ENCODE results near the gene HSPA12B. TPM values are rescaled to one million over a fixed set of nuclear protein-coding genes. Genes with fewer than 3 reads are reported as not detected.

The HSPA12B gene
- total and polyA plus RNA-seq, 2 of the 13 experiments (the other 11 are each of a cell fraction or from before 2014, with no cell fraction given): 0.01 TPM; not detected in 1

- 0 out of 2 replicates have a peak, but pooled peaks have one; percentile 27 for TF ChIP-seq HOXA3 (CRISPR knock-in tag; IDR thresholded peaks at IDR 0.05)
- TF ChIP-seq ATM (IDR thresholded peaks at IDR 0.05; ENCODE audit: borderline replicate concordance): no peak
- peak; percentile 84; the same call in 1 of the 2 replicates for TF ChIP-seq DNMT1 (CRISPR knock-in tag; IDR thresholded peaks at IDR 0.05)
- TF ChIP-seq HNF4G (IDR thresholded peaks at IDR 0.05; ENCODE audit: borderline replicate concordance, low read depth, low read length): no peak
- no peak for TF ChIP-seq HNF4G (CRISPR knock-in tag; IDR thresholded peaks at IDR 0.05; ENCODE audit: borderline replicate concordance, low read depth)
- peak; percentile 82 for TF ChIP-seq AGO2 (optimal IDR thresholded peaks at IDR 0.05; ENCODE audit: low read depth, low read length)
- no peak for TF ChIP-seq ZNF335 (CRISPR knock-in tag; IDR thresholded peaks at IDR 0.05)
- TF ChIP-seq MAX (IDR thresholded peaks at IDR 0.05): no peak
- no peak for TF ChIP-seq ARNT (IDR thresholded peaks at IDR 0.05)
- no peak for TF ChIP-seq SNAPC2 (CRISPR knock-in tag; IDR thresholded peaks at IDR 0.05)
- 0 out of 2 replicates have a peak, but pooled peaks have one; percentile 8 for TF ChIP-seq POLR2G (IDR thresholded peaks at IDR 0.05; ENCODE audit: low read depth, low read length)
These were observed 19.3 kb downstream of the HSPA12B start (continued) for GRCh38 chr20:3751675-3752385.

- Histone ChIP-seq H3K4me1 (ENCODE audit: insufficient read depth, low read length) (peaks cover 26% of the 10 kb centered on the region), H3K4me2 (ENCODE audit: low read depth, low read length) (no peak overlapping the region), H4K20me1 (ENCODE audit: insufficient read depth, low read length) (no peaks in the 10 kb centered on the region), H3K9ac (ENCODE audit: insufficient read depth, low read depth, low read length) (no peak overlapping the region), H3K36me3 (replicated peaks in 1 of 2; ENCODE audit: control insufficient read depth in 1 of 2, insufficient read depth in 2 of 2, low read length in 2 of 2) (peaks cover 14 to 17% of the 10 kb centered on the region in 2 experiments; a peak in 4 of 5 replicates), H3K27ac (ENCODE audit: extremely low read length, insufficient read depth, low read length) (no peak overlapping the region), H3K4me3 (replicated peaks in 1 of 3; ENCODE audit: insufficient read depth in 1 of 3, low read depth in 2 of 3, low read length in 3 of 3) (no peak overlapping the region), H2AFZ (ENCODE audit: low read length) (no peak overlapping the region), H3K27me3 (ENCODE audit: control insufficient read depth in 1 of 2, insufficient read depth in 2 of 2, low read length in 2 of 2) (peaks cover 2 to 19% of the 10 kb centered on the region in 2 experiments; a peak in 4 of 5 replicates), H3K79me2 (ENCODE audit: insufficient read depth, low read length) (no peaks in the 10 kb centered on the region), H3K9me3 (ENCODE audit: low read length) (no peaks in the 10 kb centered on the region)
- BruUV-seq (replicated peaks): no TSS peak
- intact Hi-C loops (cut with micrococcal nuclease; ENCODE audit: unreplicated experiment) (loop anchor here (2.0 kb wide), 1 partner anchor 66 kb away; no protein-coding TSS in a partner anchor), in situ Hi-C loops (cut with HindIII; ENCODE audit: extremely low pct_ligation_motif_present, low pct_unique_long_range_greater_than_20kb) (no loop called here)
- 83% methylated on average over 13 of the region's 13 CpGs for WGBS (ENCODE audit: low lambda C conversion rate)
- ChIA-PET POLR2A (interaction anchor here (3.9 kb wide), 1 partner anchor 16 kb away, joined by 21 read pairs; the partner anchor contains the start of gene ADISSP), CTCF (ENCODE audit: low intra/inter-chr PET ratio, low total read pairs) (interaction anchor here (1.1 to 1.7 kb wide), 7 partner anchors 14 to 333 kb away, joined by 3 to 9 read pairs (median 6); partner anchors contain the start of gene AP5S1)
- FAIRE-seq: no peak
- TF ChIP-seq ZFP37 (CRISPR knock-in tag; IDR thresholded peaks at IDR 0.05; ENCODE audit: borderline replicate concordance): no peak
- TF ChIP-seq HIVEP1 (CRISPR knock-in tag; IDR thresholded peaks at IDR 0.05): 0 out of 2 replicates have a peak, but pooled peaks have one; percentile 11
- TF ChIP-seq ELF3 (CRISPR knock-in tag; IDR thresholded peaks at IDR 0.05): no peak
- DNase-seq (ENCODE audit: low spot score): no peak
- no peak for ATAC-seq
These were observed 19.9 kb downstream of the HSPA12B start for GRCh38 chr20:3752386-3752759.

Measured in HepG2 (cell line).